ENCODE results near the gene CCDC192.

The CCDC192 gene

GRCh38 chr5:127967323-127967982 is 264.3 kb downstream of the CCDC192 start:
- TF ChIP-seq CTCF (IDR thresholded peaks at IDR 0.05; ENCODE audit: control insufficient read depth, extremely low read depth, insufficient read depth), result no peak
- H3K4me3 ChIP-seq (ENCODE audit: low read depth, low read length), result no peak overlapping the region
- no peak for DNase-seq (ENCODE audit: low read depth)

- no peak for TF ChIP-seq CTCF (IDR thresholded peaks at IDR 0.05; ENCODE audit: control insufficient read depth, extremely low read depth, insufficient read depth)
- H3K4me3 ChIP-seq (ENCODE audit: low read depth, low read length), result no peak overlapping the region
- DNase-seq (ENCODE audit: low read depth), result no peak
These were observed 264.9 kb downstream of the CCDC192 start for GRCh38 chr5:127967983-127968592.

- TF ChIP-seq CTCF (IDR thresholded peaks at IDR 0.05; ENCODE audit: control insufficient read depth, extremely low read depth, insufficient read depth), result no peak
- DNase-seq (ENCODE audit: low read depth), result no peak
These were observed 265.8 kb downstream of the CCDC192 start for GRCh38 chr5:127969002-127969401.

DNA sequence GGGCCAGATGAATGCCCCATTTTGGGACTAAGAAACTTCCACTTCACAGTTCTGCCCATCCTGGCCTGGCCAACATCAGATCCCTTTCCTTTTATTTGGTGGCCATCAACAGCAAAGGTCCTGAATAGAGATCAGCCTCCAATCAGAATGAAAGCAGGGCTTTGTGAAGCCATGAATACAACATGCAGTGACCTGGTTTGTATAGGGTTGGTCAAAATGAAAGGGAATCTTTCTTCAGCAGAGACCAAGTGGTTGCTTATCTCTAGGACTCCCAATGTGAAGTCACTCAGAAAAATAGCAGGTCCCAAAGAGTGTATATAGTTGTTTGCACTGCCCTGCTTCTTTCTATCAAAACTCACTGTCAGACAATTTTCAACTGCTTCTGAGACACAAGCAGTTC is 266.5 kb downstream of the CCDC192 start:
- TF ChIP-seq CTCF (IDR thresholded peaks at IDR 0.05; ENCODE audit: control insufficient read depth, extremely low read depth, insufficient read depth), result no peak
- no peak overlapping the region for H3K4me3 ChIP-seq (ENCODE audit: low read depth, low read length)
- DNase-seq (ENCODE audit: low read depth), result no peak

More at GRCh38 chr5:127969002-127969401, 265.8 kb downstream of the CCDC192 start:
- no peak overlapping the region for H3K4me3 ChIP-seq (ENCODE audit: low read depth, low read length)

GRCh38 chr5:127970081-127970480 is 266.9 kb downstream of the CCDC192 start:
- DNase-seq (ENCODE audit: low read depth), result no peak
- no peak for TF ChIP-seq CTCF (IDR thresholded peaks at IDR 0.05; ENCODE audit: control insufficient read depth, extremely low read depth, insufficient read depth)
- no peak overlapping the region for H3K4me3 ChIP-seq (ENCODE audit: low read depth, low read length)

DNA sequence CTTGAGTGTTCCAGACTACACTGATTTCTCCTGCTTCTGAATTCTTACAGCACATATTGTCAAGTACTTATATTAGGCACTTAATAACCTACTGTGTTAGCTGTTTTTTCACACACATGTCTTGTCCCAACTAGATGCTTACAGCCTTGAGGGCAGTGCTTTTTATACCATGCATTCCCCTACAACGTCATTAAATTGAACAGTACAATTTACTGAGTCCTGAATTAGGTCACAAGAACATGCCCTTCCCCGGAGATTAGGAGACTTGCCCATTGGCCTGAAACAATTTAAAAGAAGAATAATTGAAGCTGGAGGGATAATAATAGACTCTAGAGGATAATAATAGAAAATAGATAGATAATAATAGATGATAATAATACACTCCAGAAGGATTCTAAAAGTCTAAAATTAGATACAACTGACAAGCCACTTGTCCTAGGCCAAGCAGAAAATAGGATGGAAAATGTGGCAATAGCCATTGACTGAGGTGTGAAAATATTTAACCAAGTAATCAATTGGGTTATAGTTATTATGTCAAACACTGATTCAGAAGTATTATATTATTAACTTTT is 267.7 kb downstream of the CCDC192 start:
- H3K4me3 ChIP-seq (ENCODE audit: low read depth, low read length), result no peak overlapping the region
- no peak for DNase-seq (ENCODE audit: low read depth)
- no peak for TF ChIP-seq CTCF (IDR thresholded peaks at IDR 0.05; ENCODE audit: control insufficient read depth, extremely low read depth, insufficient read depth)
